Hematopoietic multipotent progenitor cell (in vitro differentiated cells): ENCODE data around the gene ABHD4. TPM values are rescaled to one million over a fixed set of nuclear protein-coding genes. Genes with fewer than 3 reads are reported as not detected.

Source experiments
- DNase-seq, 3 donors: peaks; one replicate each; pipeline ENCODE4 v3.0.0-alpha.2; 2011 to 2015; ENCODE audit warnings: low read depth in 2 of 3, low spot score in 2 of 3
- total RNA-seq: library from RNA; depleted of rRNA; stranded (reverse); fragments of >200 nt; gene quantifications from one replicate; pipeline ENCODE4 v1.2.3, GENCODE V29; 2012

The ABHD4 gene
- total RNA-seq, 1 donor: 26.7 TPM

- peak in 1 of 3 donors; percentile 33 for DNase-seq
Measured at GRCh38 chr14:22657861-22658260, 59.8 kb downstream of the ABHD4 start.

GRCh38 chr14:22658946-22659345 lies 60.8 kb downstream of the ABHD4 start:
- no peak for DNase-seq

GRCh38 chr14:22660654-22661053 lies 62.6 kb downstream of the ABHD4 start:
- no peak for DNase-seq

Other genes with a start within 250 kb of the ABHD4 start
- 195 TPM for gene DAD1, start 9.1 kb upstream of the ABHD4 start, total RNA-seq
- under 0.01 TPM for gene OR6J1, start 46.1 kb downstream of the ABHD4 start, total RNA-seq
- gene OXA1L, start 168.4 kb downstream of the ABHD4 start, total RNA-seq: 138 TPM
- gene SLC7A7, start 217.1 kb downstream of the ABHD4 start, total RNA-seq: 1.9 TPM
- 16.2 TPM for gene MRPL52, start 231.6 kb downstream of the ABHD4 start, total RNA-seq
- gene MMP14, start 238.3 kb downstream of the ABHD4 start, total RNA-seq: 1.6 TPM